GM06990 (cell line): ENCODE results near the gene PCDHA4.
"Not testable (repeated sequence)": the region's sequence is repeated elsewhere in the genome, so short reads cannot be mapped to it uniquely, and the experiment has no call there.

Experiments used
- DNase-seq: peaks from one replicate; pipeline ENCODE4 v3.0.0-alpha.2; 2011; ENCODE audit not compliant: insufficient read length; ENCODE audit errors: extremely low read depth
- H3K27me3 ChIP-seq: replicated peaks from 2 replicates; pipeline ENCODE4 v1.6.0; 2011; ENCODE audit warnings: low read length; ENCODE audit not compliant: control insufficient read depth, insufficient read depth
- H3K36me3 ChIP-seq: 2 replicates; pipeline ENCODE4 v1.5.1; 2011; ENCODE audit warnings: low read length; ENCODE audit not compliant: control insufficient read depth, insufficient read depth
- H3K4me3 ChIP-seq: replicated peaks from 2 replicates; pipeline ENCODE4 v1.5.1; 2011; ENCODE audit warnings: low read depth, mild to moderate bottlenecking, control low read depth, low read length
- CTCF ChIP-seq: IDR thresholded peaks from 2 replicates; pipeline ENCODE4 v1.5.1; 2011; ENCODE audit warnings: low read length, control low read depth, mild to moderate bottlenecking, inconsistent platforms; ENCODE audit not compliant: insufficient read depth, poor library complexity, severe bottlenecking

Gene PCDHA4

GRCh38 chr5:140791089-140791488 is 15.8 kb upstream of the PCDHA4 start:
- no peak for TF ChIP-seq CTCF
- Histone ChIP-seq H3K36me3 (no peaks in the 10 kb centered on the region), H3K4me3 (no peak overlapping the region), H3K27me3 (no peaks in the 10 kb centered on the region)
- no peak for DNase-seq

GRCh38 chr5:140794595-140795258 is 12.1 kb upstream of the PCDHA4 start, which contains the start of gene PCDHA2:
PCDHA2 (plus strand) TSS chr5:140794852.
- no peak for DNase-seq
- no peaks in the 10 kb centered on the region for H3K36me3 ChIP-seq
- TF ChIP-seq CTCF: no peak
- H3K4me3 ChIP-seq: no peak within 1 kb of the TSS
- no peaks in the 10 kb centered on the region for H3K27me3 ChIP-seq

GRCh38 chr5:140795259-140795641 is 11.6 kb upstream of the PCDHA4 start:
- no peak for DNase-seq
- H3K27me3 ChIP-seq: no peaks in the 10 kb centered on the region
- H3K36me3 ChIP-seq: no peaks in the 10 kb centered on the region
- no peak overlapping the region for H3K4me3 ChIP-seq
- TF ChIP-seq CTCF: no peak

- H3K36me3 ChIP-seq, H3K27me3 ChIP-seq, H3K4me3 ChIP-seq, DNase-seq: not testable (repeated sequence)
Measured at GRCh38 chr5:140796072-140796717, 10.7 kb upstream of the PCDHA4 start.

- Histone ChIP-seq H3K36me3 (no peaks in the 10 kb centered on the region), H3K27me3 (no peaks in the 10 kb centered on the region), H3K4me3 (no peak overlapping the region)
- DNase-seq: no peak
- no peak for TF ChIP-seq CTCF
Measured at GRCh38 chr5:140796718-140797095, 10.2 kb upstream of the PCDHA4 start.

- no peak for DNase-seq
- no peak for TF ChIP-seq CTCF
- no peaks in the 10 kb centered on the region for H3K36me3 ChIP-seq
- H3K4me3 ChIP-seq: no peak within 1 kb of the TSS
- H3K27me3 ChIP-seq: no peaks in the 10 kb centered on the region
Measured at GRCh38 chr5:140800816-140801493, 5.9 kb upstream of the PCDHA4 start, which contains the start of gene PCDHA3. PCDHA3 (plus strand) TSS chr5:140801057.
